Measurements from ENCODE around the gene MCF2L. TPM values are rescaled to one million over a fixed set of nuclear protein-coding genes. Genes with fewer than 3 reads are reported as not detected.

The MCF2L gene
- total and polyA plus RNA-seq, 5 donors: 18.0 to 47.5 (median 33.2) TPM

DNA sequence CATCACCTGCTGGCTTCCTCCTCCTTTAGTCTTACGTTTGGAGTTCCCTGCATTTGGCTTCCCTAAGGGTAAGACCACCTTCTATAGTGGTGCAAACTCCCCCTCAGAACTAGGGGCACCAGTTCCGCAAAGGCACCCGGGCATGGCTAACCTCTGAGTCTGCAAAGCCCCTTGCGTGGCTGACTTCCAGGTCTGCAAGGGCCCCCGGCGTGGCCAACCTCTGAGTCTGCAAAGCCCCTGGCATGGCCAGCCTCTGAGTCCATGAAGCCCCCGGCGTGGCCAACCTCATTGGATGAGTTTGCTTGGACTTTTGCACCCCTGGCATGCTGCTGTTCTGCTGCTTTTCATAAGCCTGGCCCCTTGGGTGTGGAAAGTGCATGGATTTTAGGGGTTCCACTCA lies 5.1 kb downstream of the MCF2L start:
- ATAC-seq: no peak
- no peaks in the 10 kb centered on the region for H3K4me1 ChIP-seq (ENCODE audit: control insufficient read depth, insufficient read depth, low read length)
- 90% methylated on average over 8 of the region's 8 CpGs for WGBS
- intact Hi-C loops (cut with DNase I): no loop called here
- no peaks in the 10 kb centered on the region for H3K27me3 ChIP-seq (ENCODE audit: control insufficient read depth, insufficient read depth)
- H3K27ac ChIP-seq (ENCODE audit: low read length): no peak overlapping the region
- no peak overlapping the region for H3K4me3 ChIP-seq (ENCODE audit: low read length)
- peak in 1 of 3 donors; percentile 37 for DNase-seq
- no peaks in the 10 kb centered on the region for H3K9me3 ChIP-seq (ENCODE audit: control insufficient read depth, low read length)

GRCh38 chr13:112974671-112975070 lies 5.7 kb downstream of the MCF2L start:
- H3K4me1 ChIP-seq (ENCODE audit: control insufficient read depth, insufficient read depth, low read length): no peaks in the 10 kb centered on the region
- H3K27me3 ChIP-seq (ENCODE audit: control insufficient read depth, insufficient read depth): no peaks in the 10 kb centered on the region
- intact Hi-C loops (cut with DNase I): no loop called here
- DNase-seq: no peak
- 78% methylated on average over 13 of the region's 13 CpGs for WGBS
- H3K27ac ChIP-seq (ENCODE audit: low read length): no peak overlapping the region
- no peaks in the 10 kb centered on the region for H3K9me3 ChIP-seq (ENCODE audit: control insufficient read depth, low read length)
- no peak overlapping the region for H3K4me3 ChIP-seq (ENCODE audit: low read length)
- no peak for ATAC-seq

GRCh38 chr13:112975401-112975939 lies 6.5 kb downstream of the MCF2L start:
- H3K9me3 ChIP-seq (ENCODE audit: control insufficient read depth, low read length): no peaks in the 10 kb centered on the region
- peak in 1 of 3 donors; percentile 22 for DNase-seq
- 93% methylated on average over 21 of the region's 21 CpGs for WGBS

DNA sequence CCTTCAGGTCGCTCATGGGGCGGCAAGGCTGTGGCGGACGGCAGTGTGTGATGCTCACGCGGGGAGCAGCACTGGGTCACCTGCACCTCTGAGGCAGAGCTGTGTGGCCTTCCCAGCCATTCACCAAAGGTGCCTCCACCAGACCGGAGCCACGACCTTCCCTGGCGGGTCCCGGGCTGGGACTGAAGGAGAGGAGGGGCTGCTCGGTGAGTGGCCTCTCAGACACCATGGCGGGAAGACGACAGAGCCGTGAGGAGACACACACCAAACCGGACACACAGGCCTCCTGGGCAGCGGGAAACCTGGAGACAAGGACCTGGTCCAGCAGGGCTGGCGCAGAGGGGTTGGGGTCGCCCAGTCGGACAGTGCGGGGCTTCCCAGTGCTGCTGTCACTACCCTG lies 7.5 kb downstream of the MCF2L start:
- no peaks in the 10 kb centered on the region for H3K4me1 ChIP-seq (ENCODE audit: control insufficient read depth, insufficient read depth, low read length)
- no peak overlapping the region for H3K27ac ChIP-seq (ENCODE audit: low read length)
- intact Hi-C loops (cut with DNase I): no loop called here
- no peaks in the 10 kb centered on the region for H3K9me3 ChIP-seq (ENCODE audit: control insufficient read depth, low read length)
- WGBS: 90% methylated on average over 20 of the region's 20 CpGs
- H3K27me3 ChIP-seq (ENCODE audit: control insufficient read depth, insufficient read depth): no peaks in the 10 kb centered on the region
- ATAC-seq: no peak
- DNase-seq: peak in 2 of 3 donors; percentile 30 to 46
- H3K4me3 ChIP-seq (ENCODE audit: low read length): no peak overlapping the region

More at GRCh38 chr13:112975401-112975939, 6.5 kb downstream of the MCF2L start:
- intact Hi-C loops (cut with DNase I): no loop called here
- Histone ChIP-seq H3K4me3 (ENCODE audit: low read length) (no peak overlapping the region), H3K27ac (ENCODE audit: low read length) (no peak overlapping the region), H3K4me1 (ENCODE audit: control insufficient read depth, insufficient read depth, low read length) (no peaks in the 10 kb centered on the region), H3K27me3 (ENCODE audit: control insufficient read depth, insufficient read depth) (no peaks in the 10 kb centered on the region)
- ATAC-seq: no peak

GRCh38 chr13:112977091-112977490 lies 8.1 kb downstream of the MCF2L start:
- WGBS: 65% methylated on average over 11 of the region's 11 CpGs
- DNase-seq: peak in 2 of 3 donors; percentile 16 to 32

GRCh38 chr13:112977525-112977924 lies 8.5 kb downstream of the MCF2L start:
- ATAC-seq: no peak
- peak in 2 of 3 donors; percentile 18 to 42 for DNase-seq
- 75% methylated on average over 10 of the region's 10 CpGs for WGBS

More at GRCh38 chr13:112977091-112977490, 8.1 kb downstream of the MCF2L start:
- intact Hi-C loops (cut with DNase I): no loop called here
- Histone ChIP-seq H3K9me3 (ENCODE audit: control insufficient read depth, low read length) (no peaks in the 10 kb centered on the region), H3K27ac (ENCODE audit: low read length) (no peak overlapping the region), H3K4me1 (ENCODE audit: control insufficient read depth, insufficient read depth, low read length) (no peaks in the 10 kb centered on the region), H3K4me3 (ENCODE audit: low read length) (no peak overlapping the region), H3K27me3 (ENCODE audit: control insufficient read depth, insufficient read depth) (no peaks in the 10 kb centered on the region)
- no peak for ATAC-seq

DNA sequence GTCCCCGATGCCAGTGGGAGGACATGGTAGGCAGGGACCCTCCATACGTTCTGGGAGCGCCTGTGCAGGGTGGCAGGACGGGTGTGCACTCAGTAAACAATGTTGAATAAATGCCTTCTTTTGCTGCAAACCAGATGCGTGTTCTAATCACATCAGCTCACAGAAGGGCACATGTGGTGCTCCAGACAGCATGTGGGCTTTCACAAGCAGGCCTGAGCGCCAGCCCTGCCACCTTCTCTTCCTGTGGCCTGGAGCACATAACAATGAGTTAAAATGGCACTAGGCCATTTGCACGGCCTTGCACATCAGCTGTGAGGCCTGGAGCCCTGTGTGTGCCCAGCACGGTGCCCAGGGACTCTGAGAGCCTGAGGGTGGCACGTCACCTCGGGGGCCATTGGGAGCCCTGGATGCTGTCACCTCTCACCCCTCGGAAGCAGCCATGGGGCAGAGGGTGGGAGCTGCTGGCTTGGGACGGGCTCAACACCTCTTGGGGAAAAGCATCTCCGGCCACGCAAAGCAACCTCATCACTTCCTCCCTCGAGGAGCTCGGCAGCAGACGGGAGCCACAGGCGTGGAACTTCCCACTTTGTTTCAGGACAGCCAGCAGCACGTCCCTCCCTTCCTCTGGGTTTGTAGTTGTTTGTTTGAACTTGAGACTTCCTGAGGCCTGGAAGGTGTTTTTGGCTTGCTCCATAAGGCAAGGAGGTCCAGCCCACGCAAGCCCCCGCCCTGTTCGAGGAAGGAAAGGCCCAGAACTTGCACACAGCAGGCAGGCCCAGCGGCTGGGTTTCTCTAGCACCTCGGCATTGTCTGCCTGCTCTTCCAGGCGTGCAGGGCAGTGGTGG lies 9.8 kb downstream of the MCF2L start:
- peak; percentile 57 to 85 for ATAC-seq
- H3K27ac ChIP-seq (ENCODE audit: low read length): peak overlapping the region; percentile 70
- peak overlapping the region; percentile 42 for H3K4me3 ChIP-seq (ENCODE audit: low read length)
- H3K27me3 ChIP-seq (ENCODE audit: control insufficient read depth, insufficient read depth): no peaks in the 10 kb centered on the region
- 57% methylated on average over 25 of the region's 25 CpGs for WGBS
- intact Hi-C loops (cut with DNase I): no loop called here
- DNase-seq: peak; percentile 63 to 85 (median 77)
- H3K4me1 ChIP-seq (ENCODE audit: control insufficient read depth, insufficient read depth, low read length): no peaks in the 10 kb centered on the region
- no peaks in the 10 kb centered on the region for H3K9me3 ChIP-seq (ENCODE audit: control insufficient read depth, low read length)

More at GRCh38 chr13:112977525-112977924, 8.5 kb downstream of the MCF2L start:
- Histone ChIP-seq H3K9me3 (ENCODE audit: control insufficient read depth, low read length) (no peaks in the 10 kb centered on the region), H3K4me1 (ENCODE audit: control insufficient read depth, insufficient read depth, low read length) (no peaks in the 10 kb centered on the region), H3K27ac (ENCODE audit: low read length) (no peak overlapping the region), H3K4me3 (ENCODE audit: low read length) (no peak overlapping the region), H3K27me3 (ENCODE audit: control insufficient read depth, insufficient read depth) (no peaks in the 10 kb centered on the region)
- intact Hi-C loops (cut with DNase I): no loop called here

DNA sequence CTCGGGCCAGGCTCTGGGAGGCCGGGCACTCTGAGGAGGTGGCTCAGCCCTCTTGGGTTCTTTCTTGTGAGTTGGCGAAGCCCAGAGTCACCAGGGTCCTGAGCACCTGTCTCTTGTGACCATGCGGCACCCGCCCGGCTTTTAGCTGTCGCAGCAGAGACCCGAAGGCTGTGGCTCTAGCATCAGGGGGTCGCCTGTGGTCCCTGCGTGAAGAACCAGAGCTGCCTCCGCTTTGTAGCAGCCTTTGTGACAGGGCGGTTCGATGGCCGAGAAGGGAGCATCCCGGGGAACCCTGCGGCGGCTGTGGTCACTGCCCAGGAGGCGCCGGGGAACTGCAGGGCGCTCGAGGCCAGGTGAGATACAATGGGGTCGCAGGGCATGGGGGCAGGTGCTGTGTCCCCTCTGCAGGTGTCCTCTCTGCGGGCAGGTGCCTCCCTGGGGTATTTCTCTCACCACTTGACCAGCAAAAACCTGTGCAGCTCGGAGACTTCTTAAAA lies 10.4 kb downstream of the MCF2L start:
- Histone ChIP-seq H3K9me3 (ENCODE audit: control insufficient read depth, low read length) (no peaks in the 10 kb centered on the region), H3K27me3 (ENCODE audit: control insufficient read depth, insufficient read depth) (no peaks in the 10 kb centered on the region), H3K4me1 (ENCODE audit: control insufficient read depth, insufficient read depth, low read length) (no peaks in the 10 kb centered on the region), H3K4me3 (ENCODE audit: low read length) (peak overlapping the region; percentile 42), H3K27ac (ENCODE audit: low read length) (peak overlapping the region; percentile 20)
- 71% methylated on average over 24 of the region's 24 CpGs for WGBS
- ATAC-seq: no peak
- intact Hi-C loops (cut with DNase I): no loop called here
- DNase-seq: peak in 2 of 3 donors; percentile 45 to 51

- no peaks in the 10 kb centered on the region for H3K27me3 ChIP-seq (ENCODE audit: control insufficient read depth, insufficient read depth)
- intact Hi-C loops (cut with DNase I): no loop called here
- no peaks in the 10 kb centered on the region for H3K9me3 ChIP-seq (ENCODE audit: control insufficient read depth, low read length)
- H3K4me3 ChIP-seq (ENCODE audit: low read length): peak overlapping the region; percentile 42
- DNase-seq: peak in 2 of 3 donors; percentile 50 to 56
- 40% methylated on average over 18 of the region's 18 CpGs for WGBS
- no peak for ATAC-seq
- H3K27ac ChIP-seq (ENCODE audit: low read length): peak overlapping the region; percentile 53
- no peaks in the 10 kb centered on the region for H3K4me1 ChIP-seq (ENCODE audit: control insufficient read depth, insufficient read depth, low read length)
These were observed 11.4 kb downstream of the MCF2L start for GRCh38 chr13:112980434-112980833.

- H3K9me3 ChIP-seq (ENCODE audit: control insufficient read depth, low read length): no peaks in the 10 kb centered on the region
- DNase-seq (peak in 2 of 3 donors; percentile 58), ATAC-seq (no peak)
- H3K4me1 ChIP-seq (ENCODE audit: control insufficient read depth, insufficient read depth, low read length): no peaks in the 10 kb centered on the region
- intact Hi-C loops (cut with DNase I): no loop called here
- 74% methylated on average over 20 of the region's 20 CpGs for WGBS
- peak overlapping the region; percentile 53 for H3K27ac ChIP-seq (ENCODE audit: low read length)
- H3K4me3 ChIP-seq (ENCODE audit: low read length): peak overlapping the region; percentile 11
- no peaks in the 10 kb centered on the region for H3K27me3 ChIP-seq (ENCODE audit: control insufficient read depth, insufficient read depth)
These were observed 12.4 kb downstream of the MCF2L start for GRCh38 chr13:112981451-112981850.

Measured in right cardiac atrium (tissue), 5 donors.